Stimulated activated CD8-positive, alpha-beta memory T cell treated with anti-CD3 and anti-CD28 coated beads, Interleukin-4, amount 100 ng/mL, for 24 hours (primary cell): ENCODE results near the gene AGBL3.
"Not testable (repeated sequence)": the region's sequence is repeated elsewhere in the genome, so short reads cannot be mapped to it uniquely, and the experiment has no call there.

Experiments used
- DNase-seq: peaks from one replicate; pipeline ENCODE4 v3.0.0-alpha.2; 2020; ENCODE audit warnings: low read depth

AGBL3 gene

DNA sequence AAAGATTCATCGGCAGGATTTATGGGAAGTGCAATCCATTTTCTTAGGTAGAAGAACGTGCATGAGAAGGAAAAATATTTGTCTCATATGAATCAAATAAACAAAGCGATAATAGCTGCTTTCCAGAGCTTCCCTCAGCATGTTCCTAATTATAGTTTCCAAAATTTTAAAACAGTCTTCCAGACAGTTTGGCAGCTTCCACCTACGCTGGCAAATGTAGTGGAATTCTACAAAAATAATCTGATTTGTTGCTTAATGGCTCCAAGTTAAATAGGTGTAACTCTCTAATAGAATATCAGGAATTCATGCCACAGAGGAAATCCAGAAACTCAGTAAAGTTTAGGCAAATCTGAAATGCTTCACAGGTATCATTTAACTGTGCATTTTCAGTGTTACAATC lies 23.3 kb upstream of the AGBL3 start:
- no peak for DNase-seq

DNA sequence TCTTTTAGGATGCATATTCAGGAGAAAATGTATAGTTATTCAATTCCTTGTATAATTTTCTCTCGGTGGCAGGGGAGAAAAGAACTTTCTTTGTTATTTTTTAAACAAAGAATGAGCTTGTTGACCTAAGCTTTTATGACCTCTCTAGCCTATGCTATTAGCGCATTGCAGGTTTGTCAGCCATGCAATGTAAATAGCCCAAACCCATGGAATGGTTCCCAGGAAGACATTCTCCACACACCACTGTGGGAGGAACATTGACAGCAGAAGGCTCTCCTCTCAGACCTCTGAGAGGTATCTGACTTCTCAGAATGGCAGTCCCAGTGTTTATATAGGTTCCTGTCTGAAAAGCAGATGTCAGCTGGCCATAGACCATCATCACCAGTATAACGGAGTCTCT lies 19.6 kb upstream of the AGBL3 start:
- no peak for DNase-seq

DNA sequence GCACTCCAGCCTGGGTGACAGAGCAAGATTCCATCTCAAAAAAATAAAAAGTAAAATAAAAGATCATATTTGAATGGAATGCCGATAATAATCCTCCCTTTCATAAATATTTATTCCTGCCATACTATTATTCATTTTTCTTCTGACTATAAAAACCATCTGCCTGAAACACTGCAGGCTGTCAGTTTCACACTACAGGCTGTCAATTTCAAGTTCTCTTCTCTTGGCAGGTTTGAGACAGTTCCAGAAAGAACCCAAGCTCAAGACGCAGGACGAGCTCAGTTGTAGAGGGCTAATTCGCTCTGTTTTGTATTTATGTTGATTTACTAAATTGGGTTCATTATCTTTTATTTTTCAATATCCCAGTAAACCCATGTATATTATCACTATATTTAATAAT lies 18.2 kb upstream of the AGBL3 start:
- no peak for DNase-seq

DNA sequence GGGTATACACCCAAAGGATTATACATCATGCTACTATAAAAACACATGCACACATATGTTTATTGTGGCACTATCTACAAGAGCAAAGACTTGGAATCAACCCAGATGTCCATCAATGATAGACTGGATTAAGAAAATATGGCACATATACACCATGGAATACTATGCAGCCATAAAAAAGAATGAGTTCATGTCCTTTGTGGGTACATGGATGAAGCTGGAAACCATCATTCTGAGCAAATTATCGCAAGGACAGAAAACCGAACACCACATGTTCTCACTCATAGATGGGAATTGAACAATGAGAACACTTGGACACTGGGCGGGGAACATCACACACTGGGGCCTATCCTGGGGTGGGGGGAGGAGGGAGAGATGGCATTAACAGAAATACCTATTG lies 4.7 kb upstream of the AGBL3 start:
- not testable (repeated sequence) for DNase-seq

DNA sequence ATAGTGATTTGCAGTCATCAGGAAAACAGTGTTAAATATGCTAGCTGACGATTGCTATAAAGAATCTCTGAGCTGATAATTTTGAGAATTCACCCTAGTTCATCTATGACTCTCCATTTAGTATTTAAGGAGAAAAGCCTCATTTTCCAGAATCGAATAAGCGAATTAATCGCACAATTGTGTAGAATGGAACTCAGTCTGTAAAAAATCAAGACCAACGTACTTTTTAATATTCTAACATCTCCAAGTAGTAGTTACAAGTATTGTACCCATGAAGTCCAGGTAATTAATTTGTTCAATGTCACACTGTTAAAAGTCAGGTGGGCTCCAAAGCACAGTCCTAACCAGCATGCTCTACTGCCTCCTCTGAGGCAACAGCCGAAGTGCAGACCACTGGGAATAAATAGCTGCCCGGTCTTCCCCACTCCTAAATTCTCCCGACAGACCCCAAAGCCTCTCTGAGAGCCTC lies 380 bp upstream of the AGBL3 start:
- no peak for DNase-seq

DNA sequence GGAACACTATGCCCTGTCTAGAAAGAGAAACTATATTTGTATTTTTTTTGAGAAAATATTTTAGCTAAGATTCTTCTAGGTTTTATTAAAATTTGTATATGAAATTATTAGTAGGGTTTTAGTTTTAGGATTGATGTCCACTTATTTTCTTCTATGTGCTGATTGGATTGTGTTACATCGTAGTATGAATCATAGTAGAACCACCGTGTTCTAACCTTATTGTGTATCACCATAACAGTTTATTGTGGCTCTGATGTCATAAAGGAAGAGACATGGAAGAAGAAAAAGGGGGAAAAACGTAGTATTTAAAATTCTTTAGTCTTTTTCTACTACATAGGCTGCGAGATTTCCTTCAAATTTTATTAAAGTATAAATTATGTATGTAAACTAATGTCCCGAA lies 1.9 kb downstream of the AGBL3 start:
- DNase-seq = no peak

DNA sequence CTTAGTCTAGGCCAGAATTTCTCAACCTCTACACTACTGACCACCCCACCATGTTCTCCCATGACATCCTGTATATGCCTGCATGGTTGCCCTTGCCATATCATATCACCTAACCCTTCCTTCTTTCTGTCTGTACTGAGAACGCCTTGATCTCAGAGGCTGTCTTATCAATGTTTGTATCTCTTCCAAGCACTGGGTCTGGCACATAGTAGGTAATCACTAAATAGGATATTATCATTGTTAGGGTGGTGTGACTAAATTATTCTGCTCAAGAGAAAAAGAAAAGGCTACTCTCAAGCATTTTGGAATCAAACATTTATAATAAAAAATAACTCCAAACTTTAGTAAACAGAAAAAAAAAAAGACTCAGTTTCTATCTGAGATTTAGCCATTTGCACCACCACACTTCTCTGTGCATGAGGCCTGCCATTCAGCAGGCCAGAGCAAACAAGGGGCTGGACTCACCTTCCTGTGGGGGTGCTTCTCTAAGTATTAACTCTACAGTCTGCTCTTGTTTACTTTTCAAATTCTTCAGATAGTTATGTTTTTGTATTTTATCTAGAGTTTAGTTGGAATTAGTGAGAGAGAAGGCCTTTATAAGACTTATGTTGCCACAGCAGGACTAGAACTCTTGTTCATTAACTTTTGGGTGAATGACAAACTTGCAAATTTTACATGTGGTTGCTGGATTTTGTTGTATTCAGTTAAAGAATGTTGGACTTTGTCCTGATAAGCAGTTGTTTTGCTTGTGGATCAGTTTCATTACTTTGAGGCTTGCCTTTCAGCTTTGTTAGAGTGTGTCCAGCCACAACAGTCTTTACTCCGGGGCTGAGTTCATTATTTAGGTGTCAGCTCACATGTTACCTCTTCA lies 5.4 kb downstream of the AGBL3 start:
- no peak for DNase-seq

DNA sequence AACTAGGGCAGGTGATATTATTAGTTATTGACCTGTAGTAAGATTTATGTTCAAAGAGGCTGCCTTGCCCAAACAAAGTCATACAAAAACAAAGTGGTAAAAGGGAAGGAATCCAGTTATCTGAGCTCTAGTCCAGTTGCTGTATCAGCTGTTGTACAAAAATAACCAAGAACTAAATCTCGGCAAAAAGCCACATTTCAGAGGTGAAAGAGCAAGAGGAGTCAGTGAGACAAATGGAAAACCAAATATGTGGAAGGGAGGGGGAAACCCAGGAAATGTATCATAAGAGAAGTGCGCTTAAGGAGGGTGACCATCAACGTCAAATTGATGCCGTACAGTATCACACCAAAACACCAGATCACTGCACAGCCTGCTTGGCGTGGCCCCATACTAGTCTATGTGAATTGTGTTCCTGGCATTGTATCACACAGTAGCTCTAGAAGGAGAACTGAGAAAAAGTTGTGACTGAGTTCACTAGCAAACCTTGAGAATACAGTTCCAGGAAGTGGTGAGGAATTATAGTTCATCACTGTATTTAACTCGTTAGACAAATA lies 6.4 kb downstream of the AGBL3 start:
- no peak for DNase-seq

DNA sequence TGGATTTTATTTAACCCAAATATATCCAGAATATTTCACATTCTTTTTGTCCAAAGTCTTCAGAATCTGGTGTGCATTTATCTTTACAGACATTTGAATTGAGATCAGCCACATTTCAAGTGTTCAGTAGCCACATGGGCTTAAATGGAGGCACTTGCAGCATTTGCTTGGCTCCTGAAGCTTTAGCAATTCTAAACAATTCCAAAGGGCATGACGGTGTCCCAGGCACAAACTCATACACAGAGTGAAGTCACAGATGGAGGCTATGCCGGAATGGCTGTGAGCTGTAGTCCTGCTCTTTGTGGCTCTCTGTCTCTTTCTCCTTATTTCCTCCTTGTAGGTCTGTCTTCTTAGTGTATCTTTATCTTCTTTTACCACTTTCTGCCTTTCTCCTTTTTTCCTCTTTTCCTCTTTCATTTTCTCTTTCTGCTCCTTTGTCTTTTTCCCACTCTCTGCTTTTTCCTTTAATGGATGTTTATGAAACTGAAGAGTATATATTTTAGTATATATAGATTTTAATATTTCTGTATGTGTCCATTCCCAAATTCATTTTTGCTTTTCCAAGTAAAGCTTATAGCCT lies 7.7 kb downstream of the AGBL3 start:
- DNase-seq = no peak

DNA sequence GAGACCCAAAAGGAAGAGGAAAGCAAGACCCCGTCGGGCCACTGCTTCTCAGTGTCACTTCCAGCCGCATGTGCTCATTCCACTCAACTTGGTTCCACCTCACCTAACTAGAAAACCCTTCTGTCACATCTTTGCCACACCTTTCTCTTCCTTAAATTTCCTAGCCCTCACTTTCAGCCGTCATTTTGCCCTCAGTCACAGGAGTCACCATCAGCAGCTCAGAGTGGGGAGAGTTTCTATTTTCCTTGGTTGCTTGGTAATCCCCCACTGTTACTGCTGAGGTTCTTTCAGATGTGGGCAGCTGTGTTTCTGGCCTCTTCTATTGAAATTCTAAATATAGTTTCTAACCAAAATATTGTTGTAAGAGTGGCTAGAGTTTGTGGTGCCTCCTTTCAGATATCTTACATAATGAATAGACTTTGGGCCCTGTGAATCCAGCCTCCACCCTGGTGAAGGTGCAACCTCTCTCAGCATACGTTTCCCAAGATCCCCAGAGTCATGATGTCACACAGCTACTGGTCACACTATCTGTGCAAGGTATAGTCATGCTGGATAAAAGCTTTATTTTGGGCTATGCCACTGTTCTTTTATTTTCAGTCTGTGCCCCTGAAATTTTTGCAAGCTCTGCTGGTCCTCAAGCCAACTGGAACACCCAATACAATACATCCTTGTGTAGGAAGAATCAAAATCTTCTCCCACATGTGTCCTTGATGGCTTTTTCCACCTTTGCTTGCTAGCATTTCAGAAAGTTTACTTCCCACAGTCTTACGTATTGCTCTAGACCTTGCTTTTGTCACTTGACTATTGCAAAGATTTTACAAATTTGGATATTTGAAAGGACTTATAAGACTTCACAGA lies 9.2 kb downstream of the AGBL3 start:
- no peak for DNase-seq

DNA sequence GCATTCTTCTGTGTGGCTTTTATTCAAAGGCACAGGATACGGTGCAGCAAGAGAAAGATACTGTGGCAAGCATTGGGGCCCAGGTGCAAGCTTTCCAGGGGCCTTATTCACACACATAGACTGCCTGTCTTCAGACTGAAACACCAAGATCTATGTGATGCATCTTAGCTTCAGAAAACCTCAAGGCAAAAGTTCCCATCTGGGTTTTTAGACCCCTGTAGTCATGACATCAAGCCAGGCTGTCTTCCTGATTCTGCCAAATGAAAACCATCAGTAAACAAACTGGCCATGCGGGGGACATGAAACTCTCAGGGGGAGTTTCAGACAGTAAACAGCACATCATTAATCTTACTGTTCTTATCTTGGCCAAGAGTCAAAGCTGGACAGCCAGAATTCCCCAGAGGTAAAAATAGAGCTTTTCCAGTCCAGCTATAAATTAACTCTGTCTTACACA lies 9.8 kb downstream of the AGBL3 start:
- no peak for DNase-seq

DNA sequence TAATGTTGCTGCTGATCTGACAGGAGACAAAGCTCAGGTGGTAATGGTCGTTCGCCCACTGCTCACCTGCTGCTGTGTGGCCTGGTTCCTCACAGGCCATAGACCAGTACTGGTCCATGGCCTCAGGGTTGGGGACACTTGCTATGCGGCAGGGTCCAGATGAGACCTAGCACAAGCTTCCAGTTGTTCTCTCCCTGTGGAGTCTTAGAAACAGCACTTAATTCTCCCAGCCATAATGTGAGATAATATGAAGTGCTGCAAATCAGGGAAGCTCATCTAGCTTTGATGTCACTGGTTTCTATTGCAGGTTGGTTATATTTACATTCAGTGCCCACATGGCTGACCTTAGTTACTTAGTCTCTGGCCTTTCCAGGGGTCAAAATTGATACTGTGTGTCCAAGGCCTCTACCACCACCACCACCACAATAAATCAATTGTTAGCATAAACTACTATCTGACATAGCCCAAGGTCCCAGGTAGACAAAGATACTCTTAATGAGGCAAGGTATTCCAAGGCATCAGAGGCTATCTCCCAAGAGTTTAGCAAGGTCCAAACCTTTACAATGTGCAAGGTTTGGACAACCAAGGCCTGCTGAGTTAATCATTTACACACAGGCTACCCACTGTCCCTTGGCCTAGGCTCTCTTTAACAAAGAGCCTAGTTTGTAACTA lies 11.0 kb downstream of the AGBL3 start:
- DNase-seq = no peak

DNA sequence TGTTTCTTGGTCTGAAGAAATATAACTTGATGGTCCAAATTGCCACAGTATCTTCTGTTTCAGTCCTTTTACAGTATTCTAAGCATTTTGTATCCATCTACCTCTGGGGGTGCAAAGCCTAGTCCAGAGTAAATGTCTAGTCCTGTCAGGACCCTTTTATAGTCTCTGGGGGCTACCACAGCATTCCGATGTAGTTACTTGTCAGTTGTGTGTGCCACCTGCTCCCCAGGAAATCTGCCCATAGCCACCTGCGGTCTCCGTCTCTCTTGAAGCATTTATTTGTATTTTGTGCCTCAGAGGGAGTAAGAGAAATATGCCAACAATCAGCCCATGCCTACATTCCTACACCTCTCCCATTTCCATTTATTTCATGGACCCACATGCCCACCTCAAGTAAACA lies 12.8 kb downstream of the AGBL3 start:
- no peak for DNase-seq

DNA sequence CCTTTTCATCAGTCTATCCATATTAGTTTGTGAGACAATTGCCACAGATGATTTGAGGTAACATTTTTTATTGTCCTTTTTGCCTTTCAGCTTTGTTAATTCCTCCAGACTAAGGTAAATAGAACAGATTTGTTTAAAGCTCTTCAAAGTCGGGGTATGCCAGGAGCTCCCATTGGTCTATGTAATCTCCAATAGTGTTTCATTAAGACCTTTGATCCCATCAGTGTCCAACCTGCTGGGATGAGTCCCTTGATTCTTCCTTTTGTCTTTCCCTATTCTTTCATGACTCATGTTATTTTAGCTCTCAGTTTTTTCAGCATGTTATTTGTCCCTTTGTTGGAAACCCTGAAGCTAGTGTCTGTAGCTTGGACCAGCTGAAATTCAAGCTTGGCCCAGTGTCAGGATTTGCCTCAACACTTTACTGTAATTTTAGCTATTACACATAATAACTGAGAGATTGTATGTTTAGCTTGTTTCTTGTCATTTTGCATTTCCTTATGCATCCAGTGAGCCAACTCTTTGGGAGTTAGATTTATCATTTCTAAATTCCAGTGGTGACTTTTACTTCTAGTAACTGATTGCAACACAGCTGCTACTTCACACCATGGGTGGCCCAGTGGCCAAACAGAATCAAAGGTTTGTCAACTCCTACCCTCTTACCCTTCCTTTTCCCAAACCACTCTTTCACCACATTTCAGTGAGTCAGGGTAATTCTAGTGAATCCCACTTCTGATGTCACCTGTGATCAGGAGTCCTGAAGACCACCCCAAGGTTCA lies 15.3 kb downstream of the AGBL3 start:
- DNase-seq = no peak

DNA sequence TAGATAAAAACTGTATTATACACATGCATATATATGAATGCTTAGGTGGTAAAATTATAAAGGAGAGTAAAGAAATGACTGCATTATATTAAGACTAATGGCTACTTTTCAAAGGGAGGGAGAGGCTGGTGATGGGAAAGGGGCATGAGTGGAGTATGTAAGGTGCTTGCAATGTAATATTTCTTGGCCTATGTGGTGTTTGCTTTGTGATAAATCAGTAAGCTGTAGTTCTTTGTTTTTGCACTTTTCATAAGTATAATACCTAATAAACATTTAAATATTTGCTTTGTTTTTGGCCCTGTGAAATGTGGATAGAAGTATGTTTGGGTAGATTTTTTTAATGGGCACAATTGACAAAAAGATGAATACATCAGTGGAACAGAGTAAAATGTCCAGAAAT lies 25.9 kb downstream of the AGBL3 start:
- no peak for DNase-seq

DNA sequence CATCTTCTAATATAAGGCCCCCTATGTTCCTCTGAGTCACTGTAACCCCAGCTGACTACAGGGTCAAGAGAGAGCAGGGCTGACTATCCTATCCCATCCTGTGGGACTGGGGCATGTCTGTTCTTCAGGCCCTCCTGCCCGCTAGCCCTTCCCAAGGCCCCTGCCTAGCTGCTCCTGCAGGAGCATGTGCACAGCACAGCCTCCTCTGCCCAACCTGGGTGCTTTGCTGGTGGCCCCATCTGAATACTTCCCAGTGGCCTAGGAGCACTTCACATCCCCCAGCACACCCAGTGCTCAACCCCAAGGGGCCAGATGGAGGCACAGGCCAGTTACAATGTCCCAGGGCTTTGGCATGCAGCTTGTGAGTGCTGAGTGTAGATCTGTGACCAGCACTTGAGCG lies 37.3 kb downstream of the AGBL3 start:
- no peak for DNase-seq

DNA sequence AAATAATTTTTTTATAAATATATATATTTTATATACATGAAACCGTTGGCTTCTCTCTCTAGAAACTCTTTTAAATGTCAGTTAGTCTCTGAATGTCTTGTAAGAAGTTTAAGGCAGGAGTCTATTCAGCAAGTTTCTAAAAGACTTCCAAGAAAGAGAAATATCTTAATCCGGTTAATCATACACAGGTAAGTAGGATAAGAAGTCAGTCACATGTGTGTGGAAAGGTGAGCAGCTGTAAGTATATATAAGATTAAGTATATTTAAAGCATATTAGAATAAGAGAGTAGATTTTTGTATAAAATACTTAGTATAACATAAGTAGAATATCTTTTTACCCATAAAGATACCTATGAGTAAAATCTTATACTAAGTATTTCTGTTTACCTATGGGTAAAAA lies 48.9 kb downstream of the AGBL3 start:
- no peak for DNase-seq

DNA sequence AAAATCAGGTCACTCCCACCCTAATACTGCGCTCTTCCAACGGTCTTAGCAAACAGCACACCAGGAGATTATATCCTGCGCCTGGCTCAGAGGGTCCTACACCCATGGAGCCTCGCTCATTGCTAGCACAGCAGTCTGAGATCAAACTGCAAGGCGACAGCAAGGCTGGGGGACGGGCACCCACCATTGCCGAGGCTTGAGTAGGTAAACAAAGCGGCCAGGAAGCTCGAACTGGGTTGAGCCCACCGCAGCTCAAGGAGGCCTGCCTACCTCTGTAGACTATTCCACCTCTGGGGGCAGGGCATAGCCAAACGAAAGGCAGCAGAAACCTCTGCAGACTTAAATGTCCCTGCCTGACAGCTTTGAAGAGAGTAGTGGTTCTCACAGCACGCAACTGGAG lies 80.7 kb downstream of the AGBL3 start:
- DNase-seq = not testable (repeated sequence)

DNA sequence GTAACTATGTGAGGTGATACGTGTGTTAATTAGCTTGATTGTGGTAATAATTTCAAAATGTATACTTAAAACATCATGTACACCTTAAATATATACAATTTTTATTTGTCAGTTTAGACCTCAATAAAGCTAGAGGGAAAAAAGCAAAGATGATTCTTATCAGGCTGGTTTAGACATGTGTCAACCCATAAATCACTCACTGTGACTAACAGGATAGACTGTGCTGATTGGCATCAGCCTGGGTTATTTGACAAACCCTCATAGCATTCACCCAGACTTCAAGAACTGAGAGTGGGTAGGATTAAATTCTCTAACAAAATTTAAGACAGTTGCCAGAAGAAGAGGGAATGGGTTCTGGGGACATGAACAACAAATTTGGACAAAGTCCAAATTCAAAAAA lies 87.8 kb downstream of the AGBL3 start:
- DNase-seq = no peak

DNA sequence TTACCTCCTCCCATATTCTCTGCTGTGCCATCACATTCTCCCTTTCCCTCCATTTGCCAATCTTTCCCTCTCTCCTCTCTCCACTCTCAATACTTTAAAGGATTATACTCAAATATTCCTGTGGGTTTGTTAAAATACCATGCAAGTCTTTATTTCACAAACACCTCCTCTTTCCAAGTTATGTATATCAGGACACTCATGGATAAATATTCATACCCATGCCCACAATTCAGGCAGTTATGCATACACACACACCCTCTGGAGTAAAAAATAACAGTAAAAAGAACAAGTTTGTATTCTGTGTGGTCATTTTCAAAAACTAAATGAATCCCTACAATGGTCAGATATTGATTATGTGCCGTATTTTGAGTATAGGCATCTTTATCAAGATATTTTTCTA lies 88.2 kb downstream of the AGBL3 start:
- DNase-seq = no peak

DNA sequence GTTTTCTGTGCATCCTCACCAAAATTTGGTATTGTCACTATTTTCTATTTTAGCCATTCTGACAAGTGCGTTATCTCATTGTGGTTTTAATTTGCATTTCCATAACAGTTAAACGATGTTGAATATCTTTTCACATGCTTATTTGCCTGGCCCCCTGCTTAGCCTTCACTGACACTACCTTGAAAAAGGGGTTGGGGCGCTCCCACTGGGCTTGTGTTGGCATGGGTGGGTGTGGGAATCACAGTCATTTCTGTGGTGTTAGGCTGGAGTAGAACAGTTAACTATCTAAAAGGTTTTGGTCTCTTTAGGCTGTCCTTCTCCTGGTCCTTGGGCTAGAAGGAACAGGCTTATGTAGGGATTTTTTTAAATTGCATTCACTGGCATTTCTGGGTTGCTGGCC lies 89.4 kb downstream of the AGBL3 start:
- no peak for DNase-seq
